ENCODE data around the gene ALDH1B1. TPM values are rescaled to one million over a fixed set of nuclear protein-coding genes. Genes with fewer than 3 reads are reported as not detected.

The ALDH1B1 gene
- total RNA-seq, 1 experiment from 2014 or later: 13.3 TPM

- BruUV-seq (replicated peaks): no TSS peak
Observed at GRCh38 chr9:38356851-38357250, 35.7 kb upstream of the ALDH1B1 start.

DNA sequence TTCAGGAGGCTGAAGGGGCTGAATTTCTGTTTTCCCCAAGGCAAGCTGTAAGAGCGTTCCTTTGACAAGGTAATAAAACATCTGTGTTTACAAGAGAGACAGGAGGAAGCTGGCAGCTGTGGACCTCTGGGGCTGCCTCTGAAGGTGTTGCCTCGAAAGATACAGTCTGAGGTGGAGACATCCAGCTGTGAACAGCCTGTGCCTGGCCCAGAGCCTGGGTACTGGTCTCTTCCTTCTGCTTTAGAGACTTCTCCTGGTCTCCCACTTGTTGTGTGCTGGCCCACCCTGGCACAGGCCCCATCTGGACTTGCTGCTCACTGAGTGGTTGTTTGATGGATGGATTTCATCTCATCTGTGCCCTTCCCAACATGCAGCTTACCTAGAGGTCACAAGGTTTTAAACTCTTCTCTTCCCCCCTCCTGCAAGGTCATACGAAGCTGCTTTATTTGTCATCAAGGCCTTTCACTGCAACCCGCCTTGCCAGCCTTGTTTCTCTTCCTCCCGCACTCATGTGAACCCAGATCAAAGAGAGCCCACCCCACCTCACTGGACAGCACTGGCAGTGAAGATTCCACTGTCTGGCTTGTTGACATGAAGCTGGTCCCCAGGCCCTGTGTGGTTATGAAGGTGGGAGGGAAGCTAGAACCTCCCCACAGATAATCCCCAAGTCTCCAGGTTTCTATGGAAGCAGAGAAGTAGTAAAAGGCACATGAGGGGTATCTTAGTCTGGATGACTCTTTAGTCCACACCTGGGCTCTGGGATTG is 35.0 kb upstream of the ALDH1B1 start:
- H3K27me3 Mint-ChIP-seq (ENCODE audit: unreplicated experiment): no peaks in the 10 kb centered on the region
- no peak overlapping the region for H3K27ac Mint-ChIP-seq (ENCODE audit: unreplicated experiment)
- CTCF ChIA-PET: no interaction called here
- no peaks in the 10 kb centered on the region for H3K9me3 Mint-ChIP-seq (ENCODE audit: low read depth, unreplicated experiment)
- no peak overlapping the region for H3K4me3 Mint-ChIP-seq (ENCODE audit: low read depth, unreplicated experiment)
- no peak for TF ChIP-seq CTCF (IDR thresholded peaks at IDR 0.05; ENCODE audit: unreplicated experiment)
- BruUV-seq (replicated peaks): no TSS peak
- H3K36me3 Mint-ChIP-seq (ENCODE audit: insufficient read depth, unreplicated experiment): no peaks in the 10 kb centered on the region
- H3K4me1 Mint-ChIP-seq (ENCODE audit: low read depth, unreplicated experiment): no peaks in the 10 kb centered on the region
- intact Hi-C loops (cut with micrococcal nuclease; ENCODE audit: unreplicated experiment): no loop called here
- no peak for DNase-seq

More at GRCh38 chr9:38356851-38357250, 35.7 kb upstream of the ALDH1B1 start:
- H3K9me3 Mint-ChIP-seq (ENCODE audit: low read depth, unreplicated experiment): no peaks in the 10 kb centered on the region
- H3K27me3 Mint-ChIP-seq (ENCODE audit: unreplicated experiment): no peaks in the 10 kb centered on the region
- no peak overlapping the region for H3K4me3 Mint-ChIP-seq (ENCODE audit: low read depth, unreplicated experiment)
- intact Hi-C loops (cut with micrococcal nuclease; ENCODE audit: unreplicated experiment): no loop called here
- no peak overlapping the region for H3K27ac Mint-ChIP-seq (ENCODE audit: unreplicated experiment)
- no peaks in the 10 kb centered on the region for H3K36me3 Mint-ChIP-seq (ENCODE audit: insufficient read depth, unreplicated experiment)
- no peaks in the 10 kb centered on the region for H3K4me1 Mint-ChIP-seq (ENCODE audit: low read depth, unreplicated experiment)
- TF ChIP-seq CTCF (IDR thresholded peaks at IDR 0.05; ENCODE audit: unreplicated experiment): no peak
- CTCF ChIA-PET: no interaction called here
- no peak for DNase-seq

GRCh38 chr9:38358390-38359296 is 33.9 kb upstream of the ALDH1B1 start:
- CTCF ChIA-PET: no interaction called here
- H3K9me3 Mint-ChIP-seq (ENCODE audit: low read depth, unreplicated experiment): no peaks in the 10 kb centered on the region
- peaks cover 8% of the 10 kb centered on the region for H3K4me1 Mint-ChIP-seq (ENCODE audit: low read depth, unreplicated experiment)

DNA sequence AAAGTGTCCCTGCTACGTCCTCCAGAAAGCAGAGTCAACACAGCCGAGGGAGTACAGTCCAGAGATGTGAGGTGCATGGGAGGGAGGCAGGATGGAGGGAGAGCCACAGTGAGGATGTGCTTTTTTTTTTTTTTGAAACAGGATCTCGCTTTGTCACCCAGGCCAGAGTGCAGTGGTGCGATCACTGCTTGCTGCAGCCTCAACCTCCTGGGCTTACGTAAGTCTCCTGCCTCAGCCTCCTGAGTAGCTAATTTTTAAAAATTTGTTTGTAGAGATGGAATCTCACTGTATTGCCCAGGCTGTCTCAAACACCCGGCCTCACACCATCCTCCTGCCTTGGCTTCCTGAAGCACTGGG is 33.2 kb upstream of the ALDH1B1 start:
- DNase-seq: no peak
- peaks cover 8% of the 10 kb centered on the region for H3K4me1 Mint-ChIP-seq (ENCODE audit: low read depth, unreplicated experiment)
- BruUV-seq (replicated peaks): no TSS peak
- H3K27ac Mint-ChIP-seq (ENCODE audit: unreplicated experiment): no peak overlapping the region
- H3K9me3 Mint-ChIP-seq (ENCODE audit: low read depth, unreplicated experiment): no peaks in the 10 kb centered on the region
- no peak overlapping the region for H3K4me3 Mint-ChIP-seq (ENCODE audit: low read depth, unreplicated experiment)
- no peaks in the 10 kb centered on the region for H3K27me3 Mint-ChIP-seq (ENCODE audit: unreplicated experiment)
- CTCF ChIA-PET: interaction anchor here (0.7 kb wide), 2 partner anchors 277 to 590 kb away, joined by 3 to 4 read pairs; no protein-coding TSS in a partner anchor
- H3K36me3 Mint-ChIP-seq (ENCODE audit: insufficient read depth, unreplicated experiment): no peaks in the 10 kb centered on the region
- intact Hi-C loops (cut with micrococcal nuclease; ENCODE audit: unreplicated experiment): no loop called here
- no peak for TF ChIP-seq CTCF (IDR thresholded peaks at IDR 0.05; ENCODE audit: unreplicated experiment)

More at GRCh38 chr9:38358390-38359296, 33.9 kb upstream of the ALDH1B1 start:
- no peak for DNase-seq
- intact Hi-C loops (cut with micrococcal nuclease; ENCODE audit: unreplicated experiment): no loop called here
- H3K27ac Mint-ChIP-seq (ENCODE audit: unreplicated experiment): no peak overlapping the region
- H3K27me3 Mint-ChIP-seq (ENCODE audit: unreplicated experiment): no peaks in the 10 kb centered on the region
- BruUV-seq (replicated peaks): no TSS peak
- no peak for TF ChIP-seq CTCF (IDR thresholded peaks at IDR 0.05; ENCODE audit: unreplicated experiment)
- no peak overlapping the region for H3K4me3 Mint-ChIP-seq (ENCODE audit: low read depth, unreplicated experiment)
- no peaks in the 10 kb centered on the region for H3K36me3 Mint-ChIP-seq (ENCODE audit: insufficient read depth, unreplicated experiment)

Measured in Calu3 (cell line).